HepG2 (cell line): ENCODE data around the gene MPP3. TPM values are rescaled to one million over a fixed set of nuclear protein-coding genes. Genes with fewer than 3 reads are reported as not detected.

Source experiments
- ATAC-seq: fragments of 200-7000 bp; cut with Tn5 transposase; 3 replicates; pipeline ENCODE4 v1.9.1; 2020; ENCODE audit warnings: mild to moderate bottlenecking, moderate library complexity
- BruUV-seq: library from RNA; stranded (reverse); fragments of 400-500 nt; replicated peaks from 2 replicates; lab custom pipeline; 2021; lab: Mats Ljungman, UMichigan
- CTCF ChIA-PET: fragments of 300-600 bp; formaldehyde crosslinking; extraction: SDS; loops from one replicate; lab custom pipeline; 2021; ENCODE audit warnings: low total read pairs, inconsistent platforms, low intra/inter-chr PET ratio; lab: Yijun Ruan, JAX
- POLR2A ChIA-PET: fragments of 350-600 bp; sonication (Branson Sonifier 250); formaldehyde crosslinking; loops from one replicate; lab custom pipeline; 2020; ENCODE audit warnings: antibody characterized with exemption, inconsistent platforms; lab: Yijun Ruan, JAX
- DNase-seq: peaks from one replicate; pipeline ENCODE4 v3.0.0-alpha.2; 2015; ENCODE audit warnings: low spot score
- FAIRE-seq: peaks from 3 replicates; lab custom pipeline; 2011; peaks lifted over from hg19 to GRCh38; lab: Jason Lieb, UNC
- H2AFZ ChIP-seq: one replicate; pipeline ENCODE4 v1.6.1; 2011; ENCODE audit warnings: low read length, inconsistent platforms
- H3K27ac ChIP-seq: fragments of 300-600 bp; 3 replicates; pipeline ENCODE4 v1.8.0; 2011; ENCODE audit warnings: mixed run types, mild to moderate bottlenecking, mixed read lengths, low read length, inconsistent platforms; ENCODE audit not compliant: insufficient read depth; ENCODE audit errors: extremely low read length
- H3K27me3 ChIP-seq, 2 experiments: fragments of 200-600 bp in 1 of 2; 2 replicates in 1 of 2; 3 replicates in 1 of 2; pipeline versions ENCODE4 v1.6.0 to v1.8.0; 2011; ENCODE audit warnings: low read length in 2 of 2, mild to moderate bottlenecking in 2 of 2, moderate library complexity in 2 of 2, inconsistent platforms in 1 of 2; ENCODE audit not compliant: insufficient read depth in 2 of 2, control insufficient read depth in 1 of 2
- H3K36me3 ChIP-seq, 2 experiments: fragments of 200-600 bp in 1 of 2; replicated peaks in 1 of 2; 2 replicates in 1 of 2; 3 replicates in 1 of 2; pipeline versions ENCODE4 v1.5.1 to v1.8.0; 2011; ENCODE audit warnings: low read length in 2 of 2, inconsistent platforms in 1 of 2; ENCODE audit not compliant: insufficient read depth in 2 of 2, control insufficient read depth in 1 of 2
- H3K4me1 ChIP-seq: 2 replicates; pipeline ENCODE4 v1.5.1; 2012; ENCODE audit warnings: low read length, inconsistent platforms; ENCODE audit not compliant: insufficient read depth
- H3K4me2 ChIP-seq: 2 replicates; pipeline ENCODE4 v1.6.0; 2011; ENCODE audit warnings: low read depth, low read length, inconsistent platforms
- H3K4me3 ChIP-seq, 3 experiments: fragments of 200-600 bp in 1 of 3; sonication (generic), shearing (Covaris generic) in 1 of 3; replicated peaks in 1 of 3; 2 replicates each; pipeline ENCODE4 v1.5.1; 2011 to 2016; ENCODE audit warnings: low read length in 3 of 3, inconsistent platforms in 2 of 3, low read depth in 2 of 3, mild to moderate bottlenecking in 2 of 3, control low read depth in 1 of 3, mixed read lengths in 1 of 3; ENCODE audit not compliant: insufficient read depth in 1 of 3
- H3K79me2 ChIP-seq: one replicate; pipeline ENCODE4 v1.6.1; 2011; ENCODE audit warnings: low read length, inconsistent platforms; ENCODE audit not compliant: insufficient read depth
- H3K9ac ChIP-seq: 2 replicates; pipeline ENCODE4 v1.6.0; 2011; ENCODE audit warnings: mild to moderate bottlenecking, low read depth, low read length, inconsistent platforms; ENCODE audit not compliant: insufficient read depth
- H3K9me3 ChIP-seq: 2 replicates; pipeline ENCODE4 v1.5.1; 2012; ENCODE audit warnings: mild to moderate bottlenecking, low read length
- H4K20me1 ChIP-seq: 2 replicates; pipeline ENCODE4 v1.6.0; 2011; ENCODE audit warnings: inconsistent platforms, mild to moderate bottlenecking, low read length, moderate library complexity; ENCODE audit not compliant: insufficient read depth
- ARHGAP35 ChIP-seq: sonication (generic); formaldehyde crosslinking; IDR thresholded peaks from 2 replicates; pipeline ENCODE4 v1.9.0; 2022; ENCODE audit warnings: mild to moderate bottlenecking, inconsistent platforms, moderate library complexity, missing genetic modification reagents, borderline replicate concordance
- EZH2 ChIP-seq: conservative IDR thresholded peaks from 2 replicates; pipeline ENCODE4 v1.6.1; 2012; ENCODE audit warnings: mild to moderate bottlenecking, low read depth, low read length, moderate library complexity
- FOXO1 ChIP-seq: sonication (generic); formaldehyde crosslinking; IDR thresholded peaks from 2 replicates; pipeline ENCODE4 v1.4.0; 2020; ENCODE audit warnings: missing genetic modification reagents
- MEF2D ChIP-seq: sonication (generic); formaldehyde crosslinking; IDR thresholded peaks from 2 replicates; pipeline ENCODE4 v1.5.1; 2020; ENCODE audit warnings: mild to moderate bottlenecking, missing genetic modification reagents
- MIXL1 ChIP-seq: IDR thresholded peaks from 2 replicates; pipeline ENCODE4 v1.6.1; 2016
- NFYB ChIP-seq: sonication (generic); formaldehyde crosslinking; IDR thresholded peaks from 2 replicates; pipeline ENCODE4 v1.4.0; 2020; ENCODE audit warnings: missing genetic modification reagents
- PHF5A ChIP-seq: IDR thresholded peaks from one replicate; pipeline ENCODE4 v1.6.1; 2018; ENCODE audit warnings: low read depth, missing genetic modification reagents; ENCODE audit not compliant: unreplicated experiment
- RELA ChIP-seq: sonication (generic); formaldehyde crosslinking; IDR thresholded peaks from 2 replicates; pipeline ENCODE4 v1.4.0; 2020; ENCODE audit warnings: missing genetic modification reagents
- RFXANK ChIP-seq: IDR thresholded peaks from 2 replicates; pipeline ENCODE4 v1.6.1; 2016
- TCF12 ChIP-seq, 2 experiments: fragments of 450-650 bp in 1 of 2; sonication (generic) in 1 of 2; formaldehyde crosslinking in 1 of 2; IDR thresholded peaks; 2 replicates each; pipeline versions ENCODE4 v1.6.1 to v1.8.0; 2017 to 2022; ENCODE audit warnings: antibody characterized with exemption in 1 of 2, mild to moderate bottlenecking in 1 of 2, missing genetic modification reagents in 1 of 2, moderate library complexity in 1 of 2
- TSC22D2 ChIP-seq: sonication (generic); formaldehyde crosslinking; IDR thresholded peaks from 2 replicates; pipeline ENCODE4 v1.5.1; 2020; ENCODE audit warnings: missing genetic modification reagents, mild to moderate bottlenecking, borderline replicate concordance
- WGBS: methylation state at CpG from one replicate; pipeline ENCODE4 v1.1.6; 2017; ENCODE audit warnings: low lambda C conversion rate; 5-methylcytosine and 5-hydroxymethylcytosine counted together
- in situ Hi-C: cut with HindIII; loops from 2 replicates; pipeline ENCODE4 v1.10.0; 2017; ENCODE audit warnings: low pct_unique_long_range_greater_than_20kb; ENCODE audit not compliant: extremely low pct_ligation_motif_present
- intact Hi-C: fragments of 100-400 bp; cut with micrococcal nuclease; formaldehyde crosslinking; loops from one replicate; pipeline ENCODE4 v1.10.0; 2022; ENCODE audit not compliant: unreplicated experiment
- polyA plus RNA-seq, 8 experiments: library from polyadenylated mRNA; depleted of rRNA in 3 of 8; stranded (reverse) in 7 of 8; unstranded in 1 of 8; fragments of >200 nt; fragmentation: Illumina TruSeq in 4 of 8; extraction: Trizol in 4 of 8; gene quantifications; 2 replicates each; pipeline versions ENCODE4 v1.2.1 to v1.2.3, GENCODE V29; 2011 to 2016; ENCODE audit warnings: low read depth in 4 of 8, missing spikeins in 1 of 8, mixed read lengths in 1 of 8; ENCODE audit not compliant: insufficient read depth in 1 of 8
- total RNA-seq, 5 experiments: library from RNA; depleted of rRNA; stranded (reverse); fragments of >200 nt; fragmentation: Illumina TruSeq; extraction: Trizol; gene quantifications; 2 replicates each; pipeline ENCODE4 v1.2.3, GENCODE V29; 2016; ENCODE audit warnings: low read depth in 1 of 5
- TF ChIP-seq, protein P1 (sequence below), 2 experiments: sonication (generic) in 1 of 2; formaldehyde crosslinking in 1 of 2; IDR thresholded peaks; 2 replicates each; pipeline versions ENCODE4 v1.4.0 to v1.6.1; 2018 to 2020; ENCODE audit warnings: missing genetic modification reagents in 2 of 2, borderline replicate concordance in 1 of 2, low read depth in 1 of 2, mild to moderate bottlenecking in 1 of 2, missing biosample characterization in 1 of 2
- TF ChIP-seq, protein P2 (sequence below): sonication (generic); formaldehyde crosslinking; IDR thresholded peaks from 2 replicates; pipeline ENCODE4 v1.5.1; 2020; ENCODE audit warnings: mild to moderate bottlenecking, missing genetic modification reagents

Gene MPP3
- total and polyA plus RNA-seq, 2 of the 13 experiments (the other 11 are each of a cell fraction or from before 2014, with no cell fraction given) = 0.91 to 1.8 TPM

DNA sequence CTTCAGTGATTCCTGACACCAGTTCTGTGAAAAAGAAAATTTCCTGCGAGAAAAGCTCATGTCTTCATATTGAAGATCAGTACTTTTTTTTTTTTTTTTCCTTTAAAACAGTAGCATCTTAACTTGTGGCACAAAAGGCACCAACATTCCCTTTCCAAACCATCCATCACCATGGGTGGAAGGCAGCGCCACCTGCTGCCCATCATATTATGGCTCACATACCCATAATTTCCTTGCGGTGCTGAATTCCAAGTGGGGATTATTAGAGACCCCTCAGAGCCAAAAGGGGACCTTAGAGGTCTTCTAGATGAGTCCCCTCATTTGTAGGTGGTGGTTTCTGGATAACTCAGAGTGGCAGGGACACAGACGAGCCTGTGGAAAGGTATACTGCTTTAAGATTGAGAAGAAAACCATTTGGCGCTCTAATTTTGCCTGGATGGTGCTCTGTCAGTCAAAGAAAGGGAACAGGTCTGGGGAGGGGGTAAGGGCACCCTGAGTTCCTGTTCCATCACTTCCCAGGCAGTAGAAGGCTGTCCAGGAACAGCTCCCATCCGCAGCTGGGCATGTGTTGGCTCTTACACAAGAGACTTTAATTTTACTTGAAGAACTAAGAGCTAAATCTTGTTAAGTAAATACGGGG is 66.4 kb downstream of the MPP3 start (continued):
- TF ChIP-seq, protein P1, sequence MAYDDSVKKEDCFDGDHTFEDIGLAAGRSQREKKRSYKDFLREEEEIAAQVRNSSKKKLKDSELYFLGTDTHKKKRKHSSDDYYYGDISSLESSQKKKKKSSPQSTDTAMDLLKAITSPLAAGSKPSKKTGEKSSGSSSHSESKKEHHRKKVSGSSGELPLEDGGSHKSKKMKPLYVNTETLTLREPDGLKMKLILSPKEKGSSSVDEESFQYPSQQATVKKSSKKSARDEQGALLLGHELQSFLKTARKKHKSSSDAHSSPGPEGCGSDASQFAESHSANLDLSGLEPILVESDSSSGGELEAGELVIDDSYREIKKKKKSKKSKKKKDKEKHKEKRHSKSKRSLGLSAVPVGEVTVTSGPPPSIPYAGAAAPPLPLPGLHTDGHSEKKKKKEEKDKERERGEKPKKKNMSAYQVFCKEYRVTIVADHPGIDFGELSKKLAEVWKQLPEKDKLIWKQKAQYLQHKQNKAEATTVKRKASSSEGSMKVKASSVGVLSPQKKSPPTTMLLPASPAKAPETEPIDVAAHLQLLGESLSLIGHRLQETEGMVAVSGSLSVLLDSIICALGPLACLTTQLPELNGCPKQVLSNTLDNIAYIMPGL (CRISPR knock-in tag; IDR thresholded peaks at IDR 0.05; ENCODE audit: borderline replicate concordance in 1 of 2, low read depth in 1 of 2) = peak in 1 of 2 experiments; percentile 46; a peak in 1 of 4 replicates
- TF ChIP-seq TSC22D2 (CRISPR knock-in tag) = 0 out of 2 replicates have a peak, but pooled peaks have one; percentile 27
- peak; percentile 68; the same call in 1 of the 2 replicates for TF ChIP-seq MIXL1 (CRISPR knock-in tag)

DNA sequence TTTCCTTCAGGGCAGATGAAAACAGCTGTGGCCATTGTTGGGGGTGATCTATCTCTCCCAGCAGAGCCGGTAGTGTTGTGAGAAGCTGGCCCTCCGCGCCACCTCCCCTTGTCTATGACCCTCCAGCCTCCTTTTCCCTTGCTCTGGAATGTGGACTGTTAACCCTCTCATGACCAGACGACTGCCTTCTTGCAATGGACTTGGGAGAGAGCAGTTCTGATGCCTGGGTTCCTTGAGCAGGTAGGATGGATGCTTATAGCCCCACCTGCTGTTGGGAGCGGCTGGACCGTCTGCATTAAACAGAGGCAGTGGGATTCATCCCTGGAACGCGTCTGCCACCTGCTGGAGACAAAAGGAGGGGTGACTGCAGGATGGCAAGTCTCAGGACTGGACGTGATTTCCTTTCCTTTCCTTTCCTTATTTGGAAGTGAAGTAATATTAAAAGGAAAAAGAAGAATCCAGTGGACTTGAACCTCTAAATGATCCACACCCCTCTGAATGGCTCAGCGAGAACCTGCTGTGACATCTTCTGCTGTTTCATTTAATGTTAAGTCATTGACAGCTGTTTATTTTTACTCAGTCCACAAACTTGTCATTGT is 72.6 kb downstream of the MPP3 start:
- Histone ChIP-seq H3K4me3 (no peak overlapping the region), H3K4me1 (no peaks in the 10 kb centered on the region), H2AFZ (no peak overlapping the region), H3K9ac (no peak overlapping the region), H3K36me3 (no peaks in the 10 kb centered on the region), H3K27ac (no peak overlapping the region), H3K9me3 (no peaks in the 10 kb centered on the region), H4K20me1 (no peaks in the 10 kb centered on the region), H3K79me2 (no peaks in the 10 kb centered on the region), H3K4me2 (no peak overlapping the region), H3K27me3 (peaks cover 9 to 41% of the 10 kb centered on the region in 2 experiments; a peak in 4 of 5 replicates)
- peak; percentile 90 for DNase-seq
- ChIA-PET CTCF (interaction anchor here (0.7 to 6.1 kb wide), 12 partner anchors 40 to 240 kb away, joined by 3 to 373 read pairs (median 3); no protein-coding TSS in a partner anchor), POLR2A (interaction anchor here (0.7 kb wide), 1 partner anchor 126 kb away, joined by 3 read pairs; no protein-coding TSS in a partner anchor)
- no TSS peak for BruUV-seq
- peak; percentile 99 for FAIRE-seq
- ATAC-seq = peak; percentile 88
- intact Hi-C loops (loop anchor here (1.0 to 10.0 kb wide), 4 partner anchors 40 to 236 kb away; no protein-coding TSS in a partner anchor), in situ Hi-C loops (loop anchor here (5.0 to 10.0 kb wide), 2 partner anchors 68 to 246 kb away; no protein-coding TSS in a partner anchor)
- WGBS = 5% methylated on average over 10 of the region's 10 CpGs
- TF ChIP-seq, protein P2, sequence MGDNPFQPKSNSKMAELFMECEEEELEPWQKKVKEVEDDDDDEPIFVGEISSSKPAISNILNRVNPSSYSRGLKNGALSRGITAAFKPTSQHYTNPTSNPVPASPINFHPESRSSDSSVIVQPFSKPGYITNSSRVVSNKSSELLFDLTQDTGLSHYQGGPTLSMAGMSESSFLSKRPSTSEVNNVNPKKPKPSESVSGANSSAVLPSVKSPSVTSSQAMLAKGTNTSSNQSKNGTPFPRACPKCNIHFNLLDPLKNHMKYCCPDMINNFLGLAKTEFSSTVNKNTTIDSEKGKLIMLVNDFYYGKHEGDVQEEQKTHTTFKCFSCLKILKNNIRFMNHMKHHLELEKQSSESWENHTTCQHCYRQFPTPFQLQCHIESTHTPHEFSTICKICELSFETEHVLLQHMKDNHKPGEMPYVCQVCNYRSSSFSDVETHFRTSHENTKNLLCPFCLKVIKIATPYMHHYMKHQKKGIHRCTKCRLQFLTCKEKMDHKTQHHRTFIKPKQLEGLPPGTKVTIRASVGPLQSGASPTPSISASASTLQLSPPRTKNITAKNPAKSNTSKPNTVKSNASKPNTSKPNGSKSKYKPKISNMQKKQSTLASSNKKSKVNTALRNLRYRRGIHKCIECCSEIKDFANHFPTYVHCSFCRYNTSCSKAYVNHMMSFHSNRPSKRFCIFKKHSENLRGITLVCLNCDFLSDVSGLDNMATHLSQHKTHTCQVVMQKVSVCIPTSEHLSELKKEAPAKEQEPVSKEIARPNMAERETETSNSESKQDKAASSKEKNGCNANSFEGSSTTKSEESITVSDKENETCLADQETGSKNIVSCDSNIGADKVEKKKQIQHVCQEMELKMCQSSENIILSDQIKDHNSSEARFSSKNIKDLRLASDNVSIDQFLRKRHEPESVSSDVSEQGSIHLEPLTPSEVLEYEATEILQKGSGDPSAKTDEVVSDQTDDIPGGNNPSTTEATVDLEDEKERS (CRISPR knock-in tag) = peak; percentile 52; the same call in 1 of the 2 replicates
- no peak for TF ChIP-seq ARHGAP35 (CRISPR knock-in tag)
- peak; percentile 56; the same call in 1 of the 2 replicates for TF ChIP-seq RELA
- TF ChIP-seq FOXO1 (CRISPR knock-in tag) = peak; percentile 56
- peak; percentile 57; the same call in 1 of the 2 replicates for TF ChIP-seq MEF2D (CRISPR knock-in tag)
- TF ChIP-seq NFYB = no peak
- no peak for TF ChIP-seq PHF5A (CRISPR knock-in tag)
- TF ChIP-seq TCF12 (IDR thresholded peaks at IDR 0.05) = no peak
- no peak for TF ChIP-seq TCF12 (CRISPR knock-in tag; IDR thresholded peaks at IDR 0.05)
- TF ChIP-seq RFXANK (CRISPR knock-in tag) = no peak
- TF ChIP-seq EZH2 = no peak
